22Rv1 (cell line): ENCODE data around the gene GNAS.

Experiments
- CTCF ChIP-seq: fragments of 450-650 bp; IDR thresholded peaks from 2 replicates; pipeline ENCODE4 v1.5.1; 2017; ENCODE audit warnings: mild to moderate bottlenecking
- ZFX ChIP-seq: fragments of 450-650 bp; IDR thresholded peaks from 2 replicates; pipeline ENCODE4 v1.6.1; 2017; ENCODE audit warnings: antibody characterized with exemption, borderline replicate concordance

GRCh38 chr20:58959652-58960051, 107.1 kb downstream of the GNAS start:
- TF ChIP-seq CTCF (no peak), ZFX (no peak)
